OCI-LY1 (cell line): ENCODE data around the gene IL1RAPL2.

Experiments used
- H2AFZ ChIP-seq: fragments of 200-600 bp; sonication (generic), shearing (Covaris generic); 2 replicates; pipeline ENCODE4 v1.6.0; 2014; ENCODE audit warnings: antibody characterized with exemption, mild to moderate bottlenecking, low read length
- H3F3A ChIP-seq: fragments of 200-600 bp; sonication (generic), shearing (Covaris generic); 2 replicates; pipeline ENCODE4 v1.6.0; 2014; ENCODE audit warnings: mild to moderate bottlenecking, antibody characterized with exemption, low read length, moderate library complexity; ENCODE audit not compliant: insufficient read depth
- H3K27ac ChIP-seq: fragments of 200-600 bp; sonication (generic); 2 replicates; pipeline ENCODE4 v1.5.1; 2014; ENCODE audit warnings: low read length, mixed run types, mild to moderate bottlenecking, low read depth; ENCODE audit not compliant: poor library complexity, severe bottlenecking
- H3K27me3 ChIP-seq: fragments of 200-600 bp; sonication (generic); 2 replicates; pipeline ENCODE4 v1.6.0; 2014; ENCODE audit warnings: antibody characterized with exemption, mild to moderate bottlenecking, low read length, moderate library complexity; ENCODE audit not compliant: insufficient read depth
- H3K36me3 ChIP-seq: fragments of 200-600 bp; sonication (generic); 2 replicates; pipeline ENCODE4 v1.6.1; 2014; ENCODE audit warnings: mild to moderate bottlenecking, antibody characterized with exemption, low read length, moderate library complexity, mixed read lengths; ENCODE audit not compliant: insufficient read depth
- H3K4me1 ChIP-seq: fragments of 200-600 bp; sonication (generic); 2 replicates; pipeline ENCODE4 v1.5.1; 2014; ENCODE audit warnings: mild to moderate bottlenecking, low read length, moderate library complexity; ENCODE audit not compliant: insufficient read depth, severe bottlenecking
- H3K4me2 ChIP-seq: fragments of 200-600 bp; sonication (generic), shearing (Covaris generic); 2 replicates; pipeline ENCODE4 v1.6.1; 2014; ENCODE audit warnings: low read length
- H3K4me3 ChIP-seq: fragments of 200-600 bp; sonication (generic); 2 replicates; pipeline ENCODE4 v1.5.1; 2014; ENCODE audit warnings: low read length, low read depth, mild to moderate bottlenecking, mixed read lengths; ENCODE audit not compliant: poor library complexity, severe bottlenecking
- H3K79me2 ChIP-seq: fragments of 200-600 bp; shearing (Covaris generic); 2 replicates; pipeline ENCODE4 v1.6.1; 2016; ENCODE audit warnings: mixed run types, low read length, mixed read lengths; ENCODE audit not compliant: insufficient read depth
- H3K9ac ChIP-seq: fragments of 200-600 bp; sonication (generic), shearing (Covaris generic); 2 replicates; pipeline ENCODE4 v1.6.1; 2014; ENCODE audit warnings: mild to moderate bottlenecking, low read length, mixed read lengths
- H3K9me2 ChIP-seq: fragments of 200-600 bp; sonication (generic), shearing (Covaris generic); 2 replicates; pipeline ENCODE4 v1.6.1; 2014; ENCODE audit warnings: low read depth, mild to moderate bottlenecking, low read length, mixed read lengths
- H3K9me3 ChIP-seq: fragments of 200-600 bp; shearing (Covaris generic); 2 replicates; pipeline ENCODE4 v1.6.1; 2014; ENCODE audit warnings: low read length, mixed read lengths
- H4K20me1 ChIP-seq: fragments of 200-600 bp; sonication (generic), shearing (Covaris generic); 2 replicates; pipeline ENCODE4 v1.6.0; 2016; ENCODE audit warnings: mild to moderate bottlenecking, low read length; ENCODE audit not compliant: insufficient read depth
- CTCF ChIP-seq: fragments of 200-600 bp; sonication (generic), shearing (Covaris generic); IDR thresholded peaks from 2 replicates; pipeline ENCODE4 v1.5.1; 2017; ENCODE audit warnings: mild to moderate bottlenecking, antibody characterized with exemption, low read length, moderate library complexity, mixed read lengths
- EZH2 ChIP-seq: fragments of 200-600 bp; sonication (generic), shearing (Covaris generic); IDR thresholded peaks from 2 replicates; pipeline ENCODE4 v1.8.0; 2017; ENCODE audit warnings: borderline replicate concordance, mixed run types, mild to moderate bottlenecking, antibody characterized with exemption, low read length, moderate library complexity, mixed read lengths

Gene IL1RAPL2

DNA sequence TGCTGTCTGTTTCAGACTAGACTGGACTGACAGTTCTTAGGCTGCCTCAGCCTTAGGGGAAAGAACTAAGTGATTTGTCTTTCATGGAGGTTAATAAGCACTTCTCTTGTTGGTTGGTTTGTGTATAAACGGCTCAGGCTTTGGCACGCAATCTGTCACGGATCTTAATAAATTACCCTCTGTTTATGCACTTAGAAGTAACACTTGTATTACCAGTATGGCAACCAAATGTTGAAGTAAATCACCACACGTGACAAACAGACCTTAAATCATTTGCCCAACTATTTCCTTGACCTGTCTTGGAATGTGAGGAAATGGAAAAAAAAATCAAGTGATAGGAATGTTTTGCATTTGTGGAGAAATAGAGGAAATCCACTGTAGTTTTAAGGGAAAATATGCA, 584.6 kb downstream of the IL1RAPL2 start:
- Histone ChIP-seq H3K27me3 (no peaks in the 10 kb centered on the region), H3K9ac (no peak overlapping the region), H3K4me2 (no peak overlapping the region), H3K9me2 (no peaks in the 10 kb centered on the region), H3K27ac (no peak overlapping the region), H3K36me3 (no peaks in the 10 kb centered on the region), H3K9me3 (no peaks in the 10 kb centered on the region), H4K20me1 (no peaks in the 10 kb centered on the region), H2AFZ (no peak overlapping the region), H3F3A (no peaks in the 10 kb centered on the region), H3K4me1 (no peaks in the 10 kb centered on the region), H3K79me2 (no peaks in the 10 kb centered on the region), H3K4me3 (no peak overlapping the region)
- TF ChIP-seq CTCF (no peak), EZH2 (no peak)

DNA sequence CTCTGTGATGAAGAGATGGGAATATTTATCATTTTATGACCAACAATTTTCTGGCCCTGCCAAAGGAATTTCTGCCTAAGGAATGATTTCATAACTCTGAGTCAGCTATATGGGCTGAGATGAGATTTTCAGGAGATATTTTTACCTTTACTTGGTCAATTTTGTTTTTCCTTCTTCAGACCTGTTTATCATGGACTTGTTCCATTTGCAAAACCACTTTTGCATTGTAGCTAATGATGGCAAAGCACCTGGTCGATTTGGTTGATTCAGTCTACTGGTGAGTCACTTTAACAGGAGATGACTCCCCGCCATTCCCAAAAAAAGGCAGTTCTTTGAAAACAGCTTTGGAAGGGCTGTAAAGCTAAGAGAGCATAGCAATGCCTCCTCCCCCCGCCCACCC, 601.2 kb downstream of the IL1RAPL2 start:
- no peaks in the 10 kb centered on the region for H3K79me2 ChIP-seq
- no peaks in the 10 kb centered on the region for H3K4me1 ChIP-seq
- no peak overlapping the region for H3K9ac ChIP-seq
- no peak overlapping the region for H2AFZ ChIP-seq
- no peak for TF ChIP-seq EZH2
- no peak for TF ChIP-seq CTCF
- no peak overlapping the region for H3K27ac ChIP-seq
- H3K4me2 ChIP-seq = no peak overlapping the region
- H3K4me3 ChIP-seq = no peak overlapping the region
- no peaks in the 10 kb centered on the region for H3K9me3 ChIP-seq
- H3K27me3 ChIP-seq = no peaks in the 10 kb centered on the region
- H3K9me2 ChIP-seq = no peaks in the 10 kb centered on the region
- H3K36me3 ChIP-seq = no peaks in the 10 kb centered on the region
- no peaks in the 10 kb centered on the region for H3F3A ChIP-seq
- no peaks in the 10 kb centered on the region for H4K20me1 ChIP-seq

GRCh38 chrX:105168577-105168976, 602.6 kb downstream of the IL1RAPL2 start:
- no peaks in the 10 kb centered on the region for H3K9me3 ChIP-seq
- no peak overlapping the region for H3K4me2 ChIP-seq
- H4K20me1 ChIP-seq = no peaks in the 10 kb centered on the region
- H3K9me2 ChIP-seq = no peaks in the 10 kb centered on the region
- no peak overlapping the region for H3K9ac ChIP-seq
- TF ChIP-seq EZH2 = no peak
- TF ChIP-seq CTCF = no peak
- no peaks in the 10 kb centered on the region for H3K79me2 ChIP-seq
- no peak overlapping the region for H3K4me3 ChIP-seq
- H3K36me3 ChIP-seq = no peaks in the 10 kb centered on the region
- H3K27ac ChIP-seq = no peak overlapping the region
- H3K27me3 ChIP-seq = no peaks in the 10 kb centered on the region
- no peaks in the 10 kb centered on the region for H3K4me1 ChIP-seq
- no peak overlapping the region for H2AFZ ChIP-seq
- H3F3A ChIP-seq = no peaks in the 10 kb centered on the region
